HUES6 (cell line): ENCODE results near the gene RCN1.
"Not testable (repeated sequence)": the region's sequence is repeated elsewhere in the genome, so short reads cannot be mapped to it uniquely, and the experiment has no call there.

Experiments used
- H3K27ac ChIP-seq: 2 replicates; pipeline ENCODE4 v1.7.0; 2013; ENCODE audit warnings: low read depth, mild to moderate bottlenecking, low read length, inconsistent platforms
- H3K27me3 ChIP-seq: 2 replicates; pipeline ENCODE4 v1.6.1; 2013; ENCODE audit warnings: low read length; ENCODE audit not compliant: control insufficient read depth, insufficient read depth
- H3K36me3 ChIP-seq: 2 replicates; pipeline ENCODE4 v1.6.1; 2013; ENCODE audit warnings: low read length; ENCODE audit not compliant: control insufficient read depth, insufficient read depth
- H3K4me1 ChIP-seq: 2 replicates; pipeline ENCODE4 v1.6.1; 2013; ENCODE audit warnings: low read length; ENCODE audit not compliant: control insufficient read depth, insufficient read depth
- H3K4me3 ChIP-seq: 2 replicates; pipeline ENCODE4 v1.5.1; 2013; ENCODE audit warnings: low read depth, low read length
- H3K9ac ChIP-seq: one replicate; pipeline ENCODE4 v1.6.1; 2013; ENCODE audit warnings: mild to moderate bottlenecking, low read length
- H3K9me3 ChIP-seq: 2 replicates; pipeline ENCODE4 v1.6.1; 2013; ENCODE audit warnings: low read depth, low read length; ENCODE audit not compliant: control insufficient read depth, insufficient read depth

Gene RCN1

GRCh38 chr11:32100495-32100894 lies 9.6 kb downstream of the RCN1 start:
- Histone ChIP-seq H3K27ac (no peak overlapping the region), H3K36me3 (peaks cover 85% of the 10 kb centered on the region), H3K9ac (no peak overlapping the region), H3K9me3 (no peaks in the 10 kb centered on the region), H3K4me1 (no peaks in the 10 kb centered on the region), H3K27me3 (no peaks in the 10 kb centered on the region), H3K4me3 (no peak overlapping the region)

GRCh38 chr11:32101791-32102190 lies 10.9 kb downstream of the RCN1 start:
- Histone ChIP-seq H3K27ac (no peak overlapping the region), H3K9ac (no peak overlapping the region), H3K4me1 (no peaks in the 10 kb centered on the region), H3K9me3 (no peaks in the 10 kb centered on the region), H3K27me3 (no peaks in the 10 kb centered on the region), H3K36me3 (peaks cover 82% of the 10 kb centered on the region), H3K4me3 (no peak overlapping the region)

- H3K9ac ChIP-seq, H3K27ac ChIP-seq, H3K4me1 ChIP-seq, H3K4me3 ChIP-seq, H3K9me3 ChIP-seq, H3K27me3 ChIP-seq: not testable (repeated sequence)
- peaks cover 67% of the 10 kb centered on the region for H3K36me3 ChIP-seq
Observed at GRCh38 chr11:32103121-32103719, 12.3 kb downstream of the RCN1 start.

- H3K27ac ChIP-seq, result no peak overlapping the region
- H3K36me3 ChIP-seq, result peaks cover 60% of the 10 kb centered on the region
Observed at GRCh38 chr11:32103941-32104340, 13.1 kb downstream of the RCN1 start.

GRCh38 chr11:32105871-32106560 lies 15.1 kb downstream of the RCN1 start:
- Histone ChIP-seq H3K4me3 (no peak overlapping the region), H3K9me3 (no peaks in the 10 kb centered on the region), H3K27ac (no peak overlapping the region), H3K4me1 (0 out of 2 replicates have a peak, but pooled peaks cover 4% of the 10 kb centered on the region), H3K9ac (no peak overlapping the region), H3K36me3 (peaks cover 41% of the 10 kb centered on the region), H3K27me3 (no peaks in the 10 kb centered on the region)

More at GRCh38 chr11:32103941-32104340, 13.1 kb downstream of the RCN1 start:
- no peak overlapping the region for H3K9ac ChIP-seq
- H3K4me3 ChIP-seq, result no peak overlapping the region
- H3K27me3 ChIP-seq, result no peaks in the 10 kb centered on the region
- H3K9me3 ChIP-seq, result no peaks in the 10 kb centered on the region
- no peaks in the 10 kb centered on the region for H3K4me1 ChIP-seq

- no peak overlapping the region for H3K27ac ChIP-seq
- 0 out of 2 replicates have a peak, but pooled peaks cover 4% of the 10 kb centered on the region for H3K4me1 ChIP-seq
- peaks cover 25% of the 10 kb centered on the region for H3K36me3 ChIP-seq
- no peaks in the 10 kb centered on the region for H3K9me3 ChIP-seq
- H3K4me3 ChIP-seq, result no peak overlapping the region
- H3K27me3 ChIP-seq, result no peaks in the 10 kb centered on the region
- H3K9ac ChIP-seq, result no peak overlapping the region
Observed at GRCh38 chr11:32107647-32108046, 16.8 kb downstream of the RCN1 start.

GRCh38 chr11:32108576-32108975 lies 17.7 kb downstream of the RCN1 start:
- 0 out of 2 replicates have a peak, but pooled peaks cover 4% of the 10 kb centered on the region for H3K4me1 ChIP-seq
- H3K27me3 ChIP-seq, result no peaks in the 10 kb centered on the region
- H3K27ac ChIP-seq, result no peak overlapping the region
- no peak overlapping the region for H3K4me3 ChIP-seq
- peaks cover 15% of the 10 kb centered on the region for H3K36me3 ChIP-seq
- no peak overlapping the region for H3K9ac ChIP-seq
- H3K9me3 ChIP-seq, result no peaks in the 10 kb centered on the region

- Histone ChIP-seq H3K27me3 (no peaks in the 10 kb centered on the region), H3K4me3 (no peak overlapping the region), H3K36me3 (peaks cover 10% of the 10 kb centered on the region), H3K4me1 (0 out of 2 replicates have a peak, but pooled peaks cover 4% of the 10 kb centered on the region), H3K9ac (no peak overlapping the region), H3K9me3 (no peaks in the 10 kb centered on the region), H3K27ac (no peak overlapping the region)
Observed at GRCh38 chr11:32109138-32109537, 18.3 kb downstream of the RCN1 start.

GRCh38 chr11:32109592-32109991 lies 18.7 kb downstream of the RCN1 start:
- Histone ChIP-seq H3K9ac (no peak overlapping the region), H3K4me3 (no peak overlapping the region), H3K27me3 (no peaks in the 10 kb centered on the region), H3K27ac (no peak overlapping the region), H3K9me3 (no peaks in the 10 kb centered on the region), H3K4me1 (0 out of 2 replicates have a peak, but pooled peaks cover 4% of the 10 kb centered on the region), H3K36me3 (peaks cover 8% of the 10 kb centered on the region)

GRCh38 chr11:32110795-32111194 lies 19.9 kb downstream of the RCN1 start:
- Histone ChIP-seq H3K27me3 (no peaks in the 10 kb centered on the region), H3K4me3 (no peak overlapping the region), H3K9ac (no peak overlapping the region), H3K36me3 (peaks cover under 1% of the 10 kb centered on the region; the same call in 1 of the 2 replicates), H3K27ac (no peak overlapping the region), H3K4me1 (0 out of 2 replicates have a peak, but pooled peaks cover 4% of the 10 kb centered on the region), H3K9me3 (no peaks in the 10 kb centered on the region)

GRCh38 chr11:32113200-32113919 lies 22.5 kb downstream of the RCN1 start:
- H3K4me3 ChIP-seq, result no peak overlapping the region
- no peak overlapping the region for H3K27ac ChIP-seq
- H3K27me3 ChIP-seq, result no peaks in the 10 kb centered on the region
- H3K4me1 ChIP-seq, result 0 out of 2 replicates have a peak, but pooled peaks cover 4% of the 10 kb centered on the region
- H3K9me3 ChIP-seq, result no peaks in the 10 kb centered on the region
- H3K9ac ChIP-seq, result no peak overlapping the region
- no peaks in the 10 kb centered on the region for H3K36me3 ChIP-seq
